SK-N-SH treated with all-trans-retinoic acid at 6 μM for 48 hours (cell line): ENCODE data around the gene TNS3.

Experiments used
- ESRRG ChIP-seq: fragments of 250-450 bp; sonication (Bioruptor Pico); IDR thresholded peaks from 2 replicates; pipeline ENCODE4 v1.6.1; 2021; ENCODE audit warnings: mild to moderate bottlenecking
- ZFP30 ChIP-seq: fragments of 450-650 bp; formaldehyde crosslinking; IDR thresholded peaks from 2 replicates; pipeline ENCODE4 v1.5.0; 2022; ENCODE audit warnings: mild to moderate bottlenecking, moderate library complexity
- ZNF70 ChIP-seq: fragments of 450-650 bp; formaldehyde crosslinking; IDR thresholded peaks from 2 replicates; pipeline ENCODE4 v1.5.0; 2020; ENCODE audit warnings: mild to moderate bottlenecking, moderate library complexity
- TF ChIP-seq, protein P1 (sequence below): fragments of 250-450 bp; sonication (Bioruptor Pico); IDR thresholded peaks from 2 replicates; pipeline ENCODE4 v1.5.1; 2021; ENCODE audit warnings: mild to moderate bottlenecking, moderate library complexity
- TF ChIP-seq, protein P2 (sequence below): fragments of 250-450 bp; sonication (Bioruptor Pico); IDR thresholded peaks from 2 replicates; pipeline ENCODE4 v1.8.0; 2020; ENCODE audit warnings: mild to moderate bottlenecking, moderate library complexity, borderline replicate concordance

DNA sequence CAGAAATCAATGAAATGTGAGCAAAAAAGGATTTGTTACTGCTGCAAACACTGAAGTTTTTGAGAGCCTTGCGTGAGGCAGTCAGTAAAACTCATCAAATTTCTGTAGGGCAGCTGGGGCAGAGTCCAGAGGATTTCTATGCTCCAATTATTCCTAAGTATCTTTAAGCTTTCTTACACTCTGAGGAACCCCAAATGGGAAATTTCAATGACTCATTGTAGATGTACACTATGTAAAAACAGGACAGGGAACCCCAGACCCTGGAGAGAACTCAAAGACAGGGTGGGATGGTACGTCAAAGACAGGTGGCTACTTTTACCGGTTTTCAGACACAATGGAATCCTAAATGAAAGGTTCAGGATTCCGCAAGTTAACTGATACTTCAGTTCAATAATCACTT lies 120.2 kb downstream of the TNS3 start:
- TF ChIP-seq, protein P1, sequence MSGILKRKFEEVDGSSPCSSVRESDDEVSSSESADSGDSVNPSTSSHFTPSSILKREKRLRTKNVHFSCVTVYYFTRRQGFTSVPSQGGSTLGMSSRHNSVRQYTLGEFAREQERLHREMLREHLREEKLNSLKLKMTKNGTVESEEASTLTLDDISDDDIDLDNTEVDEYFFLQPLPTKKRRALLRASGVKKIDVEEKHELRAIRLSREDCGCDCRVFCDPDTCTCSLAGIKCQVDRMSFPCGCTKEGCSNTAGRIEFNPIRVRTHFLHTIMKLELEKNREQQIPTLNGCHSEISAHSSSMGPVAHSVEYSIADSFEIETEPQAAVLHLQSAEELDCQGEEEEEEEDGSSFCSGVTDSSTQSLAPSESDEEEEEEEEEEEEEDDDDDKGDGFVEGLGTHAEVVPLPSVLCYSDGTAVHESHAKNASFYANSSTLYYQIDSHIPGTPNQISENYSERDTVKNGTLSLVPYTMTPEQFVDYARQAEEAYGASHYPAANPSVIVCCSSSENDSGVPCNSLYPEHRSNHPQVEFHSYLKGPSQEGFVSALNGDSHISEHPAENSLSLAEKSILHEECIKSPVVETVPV (CRISPR knock-in tag) = no peak
- TF ChIP-seq, protein P2, sequence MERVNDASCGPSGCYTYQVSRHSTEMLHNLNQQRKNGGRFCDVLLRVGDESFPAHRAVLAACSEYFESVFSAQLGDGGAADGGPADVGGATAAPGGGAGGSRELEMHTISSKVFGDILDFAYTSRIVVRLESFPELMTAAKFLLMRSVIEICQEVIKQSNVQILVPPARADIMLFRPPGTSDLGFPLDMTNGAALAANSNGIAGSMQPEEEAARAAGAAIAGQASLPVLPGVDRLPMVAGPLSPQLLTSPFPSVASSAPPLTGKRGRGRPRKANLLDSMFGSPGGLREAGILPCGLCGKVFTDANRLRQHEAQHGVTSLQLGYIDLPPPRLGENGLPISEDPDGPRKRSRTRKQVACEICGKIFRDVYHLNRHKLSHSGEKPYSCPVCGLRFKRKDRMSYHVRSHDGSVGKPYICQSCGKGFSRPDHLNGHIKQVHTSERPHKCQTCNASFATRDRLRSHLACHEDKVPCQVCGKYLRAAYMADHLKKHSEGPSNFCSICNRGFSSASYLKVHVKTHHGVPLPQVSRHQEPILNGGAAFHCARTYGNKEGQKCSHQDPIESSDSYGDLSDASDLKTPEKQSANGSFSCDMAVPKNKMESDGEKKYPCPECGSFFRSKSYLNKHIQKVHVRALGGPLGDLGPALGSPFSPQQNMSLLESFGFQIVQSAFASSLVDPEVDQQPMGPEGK (CRISPR knock-in tag) = no peak
- TF ChIP-seq ZFP30 (CRISPR knock-in tag) = no peak
- TF ChIP-seq ESRRG (CRISPR knock-in tag) = no peak
- no peak for TF ChIP-seq ZNF70 (CRISPR knock-in tag)
